GM12878 (cell line): ENCODE data around the gene STK4.

ENCODE experiments used
- ATF7 ChIP-seq: fragments of 450-650 bp; IDR thresholded peaks from 2 replicates; pipeline ENCODE4 v1.6.1; 2016; ENCODE audit warnings: low read depth, mild to moderate bottlenecking
- CHD2 ChIP-seq: IDR thresholded peaks from 2 replicates; pipeline ENCODE4 v1.6.1; 2011; ENCODE audit warnings: low read depth, low read length, improper control_type of control experiment, borderline replicate concordance
- POLR2A ChIP-seq: IDR thresholded peaks from 2 replicates; pipeline ENCODE4 v1.6.1; 2011; ENCODE audit warnings: low read depth, mild to moderate bottlenecking, low read length
- POLR2AphosphoS5 ChIP-seq: IDR thresholded peaks from 2 replicates; pipeline ENCODE4 v1.6.1; 2011; ENCODE audit warnings: mild to moderate bottlenecking, low read length, inconsistent platforms
- ZBED1 ChIP-seq: IDR thresholded peaks from 2 replicates; pipeline ENCODE4 v1.6.1; 2016; ENCODE audit warnings: borderline replicate concordance
- ZNF24 ChIP-seq: fragments of 450-650 bp; IDR thresholded peaks from 2 replicates; pipeline ENCODE4 v1.6.1; 2017; ENCODE audit warnings: antibody characterized with exemption, mild to moderate bottlenecking
- TF ChIP-seq, protein P1 (sequence below): IDR thresholded peaks from 2 replicates; pipeline ENCODE4 v1.6.1; 2011; ENCODE audit warnings: low read depth, low read length, improper control_type of control experiment, borderline replicate concordance
- TF ChIP-seq, protein P2 (sequence below), 3 experiments: IDR thresholded peaks in 2 of 3; conservative IDR thresholded peaks in 1 of 3; 2 replicates each; pipeline ENCODE4 v1.5.1; 2011; ENCODE audit warnings: low read depth in 3 of 3, low read length in 3 of 3, mild to moderate bottlenecking in 3 of 3, control low read depth in 2 of 3, moderate library complexity in 2 of 3, inconsistent platforms in 1 of 3, mixed read lengths in 1 of 3; ENCODE audit not compliant: control insufficient read depth in 2 of 3, insufficient read depth in 1 of 3; ENCODE audit errors: extremely low read depth in 1 of 3

- TF ChIP-seq CHD2 (no peak), POLR2AphosphoS5 (no peak), ATF7 (no peak), ZBED1 (no peak), ZNF24 (no peak), POLR2A (no peak)
- TF ChIP-seq, protein P1, sequence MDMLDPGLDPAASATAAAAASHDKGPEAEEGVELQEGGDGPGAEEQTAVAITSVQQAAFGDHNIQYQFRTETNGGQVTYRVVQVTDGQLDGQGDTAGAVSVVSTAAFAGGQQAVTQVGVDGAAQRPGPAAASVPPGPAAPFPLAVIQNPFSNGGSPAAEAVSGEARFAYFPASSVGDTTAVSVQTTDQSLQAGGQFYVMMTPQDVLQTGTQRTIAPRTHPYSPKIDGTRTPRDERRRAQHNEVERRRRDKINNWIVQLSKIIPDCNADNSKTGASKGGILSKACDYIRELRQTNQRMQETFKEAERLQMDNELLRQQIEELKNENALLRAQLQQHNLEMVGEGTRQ: no peak
- TF ChIP-seq, protein P2, sequence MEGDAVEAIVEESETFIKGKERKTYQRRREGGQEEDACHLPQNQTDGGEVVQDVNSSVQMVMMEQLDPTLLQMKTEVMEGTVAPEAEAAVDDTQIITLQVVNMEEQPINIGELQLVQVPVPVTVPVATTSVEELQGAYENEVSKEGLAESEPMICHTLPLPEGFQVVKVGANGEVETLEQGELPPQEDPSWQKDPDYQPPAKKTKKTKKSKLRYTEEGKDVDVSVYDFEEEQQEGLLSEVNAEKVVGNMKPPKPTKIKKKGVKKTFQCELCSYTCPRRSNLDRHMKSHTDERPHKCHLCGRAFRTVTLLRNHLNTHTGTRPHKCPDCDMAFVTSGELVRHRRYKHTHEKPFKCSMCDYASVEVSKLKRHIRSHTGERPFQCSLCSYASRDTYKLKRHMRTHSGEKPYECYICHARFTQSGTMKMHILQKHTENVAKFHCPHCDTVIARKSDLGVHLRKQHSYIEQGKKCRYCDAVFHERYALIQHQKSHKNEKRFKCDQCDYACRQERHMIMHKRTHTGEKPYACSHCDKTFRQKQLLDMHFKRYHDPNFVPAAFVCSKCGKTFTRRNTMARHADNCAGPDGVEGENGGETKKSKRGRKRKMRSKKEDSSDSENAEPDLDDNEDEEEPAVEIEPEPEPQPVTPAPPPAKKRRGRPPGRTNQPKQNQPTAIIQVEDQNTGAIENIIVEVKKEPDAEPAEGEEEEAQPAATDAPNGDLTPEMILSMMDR (IDR thresholded peaks at IDR 0.05 in 2 of 3, conservative IDR thresholded peaks at IDR 0.05 in 1 of 3; ENCODE audit: control insufficient read depth in 2 of 3, extremely low read depth in 1 of 3, insufficient read depth in 1 of 3, low read depth in 3 of 3, low read length in 3 of 3): no peak
Measured at GRCh38 chr20:45105317-45105716, 139.0 kb downstream of the STK4 start.
